Measurements from ENCODE around the gene ARRDC3. TPM values are rescaled to one million over a fixed set of nuclear protein-coding genes. Genes with fewer than 3 reads are reported as not detected.

Gene ARRDC3
- total RNA-seq, 1 experiment from 2014 or later, result 2.8 TPM

DNA sequence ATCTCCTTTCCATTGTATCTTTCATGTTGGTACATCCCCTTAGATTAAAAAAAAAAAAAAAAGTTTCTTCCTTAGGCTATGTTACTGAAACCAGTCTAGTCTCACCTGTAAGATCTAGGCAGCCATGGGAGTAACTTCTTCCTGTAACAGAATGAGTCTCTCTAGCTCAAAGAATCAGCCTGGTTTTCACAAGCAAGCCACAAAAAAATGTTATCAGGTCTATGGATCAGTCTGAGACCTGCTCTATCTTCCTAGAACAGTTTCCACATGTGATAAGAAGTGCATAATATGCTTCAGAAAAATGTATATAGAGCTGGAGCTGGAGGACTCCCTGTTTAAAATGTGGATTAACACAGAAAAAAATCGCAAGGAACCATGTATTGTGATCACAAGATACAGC is 53.8 kb downstream of the ARRDC3 start:
- Mint-ChIP-seq H3K36me3 (ENCODE audit: insufficient read depth in 1 of 3, low read depth in 3 of 3) (no peaks in the 10 kb centered on the region), H3K27ac (0 out of 7 replicates have a peak overlapping the region, but pooled peaks of 1 of the 3 experiments have one; percentile 56), H3K27me3 (ENCODE audit: low read depth) (no peaks in the 10 kb centered on the region), H3K9me3 (no peaks in the 10 kb centered on the region), H3K4me1 (peaks cover 23 to 30% of the 10 kb centered on the region in 2 experiments), H3K4me3 (no peak overlapping the region)
- Histone ChIP-seq H2BK15ac (ENCODE audit: low read depth, low read length) (no peak overlapping the region), H2BK20ac (ENCODE audit: low read depth, low read length, poor library complexity, severe bottlenecking) (no peak overlapping the region), H3K9me3 (ENCODE audit: control insufficient read depth, low read depth, low read length) (no peaks in the 10 kb centered on the region), H3K27me3 (ENCODE audit: insufficient read depth, low read length) (no peaks in the 10 kb centered on the region), H3K9ac (ENCODE audit: extremely low read depth, insufficient read length, low read length) (no peak overlapping the region), H2AFZ (ENCODE audit: low read length) (no peak overlapping the region), H3K56ac (ENCODE audit: insufficient read length, low read depth, low read length) (no peak overlapping the region), H4K91ac (ENCODE audit: insufficient read length, low read depth, low read length) (no peak overlapping the region), H2BK12ac (ENCODE audit: insufficient read length, low read depth, low read length) (no peak overlapping the region), H2AK5ac (ENCODE audit: insufficient read length, low read length) (no peak overlapping the region), H2BK120ac (ENCODE audit: low read depth, low read length, poor library complexity, severe bottlenecking) (no peak overlapping the region), H3K4ac (ENCODE audit: low read depth, low read length) (no peak overlapping the region), H3K23me2 (ENCODE audit: insufficient read length, low read depth, low read length, poor library complexity, severe bottlenecking) (no peaks in the 10 kb centered on the region), H3K4me2 (ENCODE audit: insufficient read depth, insufficient read length, low read length) (no peak overlapping the region), H3T11ph (ENCODE audit: low read length) (no peak overlapping the region), H3K79me1 (ENCODE audit: insufficient read depth, low read depth, low read length, poor library complexity, severe bottlenecking) (no peaks in the 10 kb centered on the region), H4K5ac (ENCODE audit: insufficient read length, low read depth, low read length) (no peak overlapping the region), H3K18ac (ENCODE audit: insufficient read length, low read depth, low read length) (no peak overlapping the region), H4K8ac (replicated peaks; ENCODE audit: insufficient read length, low read depth, low read length) (no peak overlapping the region), H3K23ac (ENCODE audit: insufficient read length, low read depth, low read length) (no peak overlapping the region), H2BK5ac (ENCODE audit: insufficient read length, low read length) (no peak overlapping the region), H3K27ac (ENCODE audit: insufficient read length, low read depth, low read length) (no peak overlapping the region), H3K14ac (ENCODE audit: insufficient read depth, low read length) (no peak overlapping the region), H3K79me2 (ENCODE audit: insufficient read depth, low read length) (no peaks in the 10 kb centered on the region), H3K4me1 (ENCODE audit: insufficient read depth, low read length) (peaks cover 6% of the 10 kb centered on the region), H4K20me1 (ENCODE audit: control insufficient read depth, insufficient read depth, insufficient read length) (no peaks in the 10 kb centered on the region)
- TF ChIP-seq CTCF (conservative IDR thresholded peaks at IDR 0.05), result no peak
- WGBS (ENCODE audit: extremely low coverage, insufficient read length, low lambda C conversion rate), result no CpG with 5 or more reads among the region's 1 CpG
- DNase-seq, result no peak

All from H9 (cell line).